GM19452 (cell line): Measurements from ENCODE around the gene SPCS1.
A peak's percentile ranks its signal among the peaks of the same experiment; 100 is the strongest.
"Not testable (repeated sequence)": the region's sequence is repeated elsewhere in the genome, so short reads cannot be mapped to it uniquely, and the experiment has no call there.

Experiments used
- ATAC-seq: cut with Tn5 transposase; IDR thresholded peaks from one replicate; pipeline ENCODE4 v1.9.1; 2021; ENCODE audit not compliant: unreplicated experiment

The SPCS1 gene

GRCh38 chr3:52705688-52706686 lies at the start of gene SPCS1, which contains the start of gene GLT8D1:
TSS of gene SPCS1 (plus strand) at chr3:52706106. CDS start at chr3:52706247, 141 bp downstream.
TSS of gene GLT8D1 (minus strand) at chr3:52705791. CDS start at chr3:52700460, 5,331 bp downstream.
- peak; percentile 84 for ATAC-seq

GRCh38 chr3:52660046-52660445 lies 45.9 kb upstream of the SPCS1 start:
- no peak for ATAC-seq

GRCh38 chr3:52663098-52663497 lies 42.8 kb upstream of the SPCS1 start:
- ATAC-seq, result no peak

- peak; percentile 81 for ATAC-seq
Measured at GRCh38 chr3:52670621-52671521, 35.0 kb upstream of the SPCS1 start.

- ATAC-seq, result no peak
Measured at GRCh38 chr3:52671676-52672075, 34.2 kb upstream of the SPCS1 start.

- ATAC-seq, result not testable (repeated sequence)
Measured at GRCh38 chr3:52676201-52676600, 29.7 kb upstream of the SPCS1 start.

GRCh38 chr3:52678265-52679198 lies 27.4 kb upstream of the SPCS1 start:
- ATAC-seq, result no peak

GRCh38 chr3:52679199-52679538 lies 26.7 kb upstream of the SPCS1 start:
- ATAC-seq, result no peak

GRCh38 chr3:52679811-52680210 lies 26.1 kb upstream of the SPCS1 start:
- ATAC-seq, result no peak

- ATAC-seq, result no peak
Measured at GRCh38 chr3:52681596-52681995, 24.3 kb upstream of the SPCS1 start.

- ATAC-seq, result no peak
Measured at GRCh38 chr3:52682016-52682415, 23.9 kb upstream of the SPCS1 start.

- ATAC-seq, result no peak
Measured at GRCh38 chr3:52683611-52684010, 22.3 kb upstream of the SPCS1 start.

GRCh38 chr3:52684184-52684583 lies 21.7 kb upstream of the SPCS1 start:
- ATAC-seq, result no peak

GRCh38 chr3:52685285-52685708 lies 20.6 kb upstream of the SPCS1 start:
- ATAC-seq, result peak; percentile 76

- peak; percentile 70 for ATAC-seq
Measured at GRCh38 chr3:52685709-52686691, 19.9 kb upstream of the SPCS1 start, which contains the start of the genes GNL3 and PBRM1. TSS of gene GNL3 (plus strand) at chr3:52686032. CDS start at chr3:52686093, 61 bp downstream. TSS of gene PBRM1 (minus strand) at chr3:52685913.

- ATAC-seq, result no peak
Measured at GRCh38 chr3:52688266-52688665, 17.6 kb upstream of the SPCS1 start.

- ATAC-seq, result no peak
Measured at GRCh38 chr3:52689151-52689550, 16.8 kb upstream of the SPCS1 start.

- ATAC-seq, result no peak
Measured at GRCh38 chr3:52690560-52690959, 15.3 kb upstream of the SPCS1 start.

- ATAC-seq, result no peak
Measured at GRCh38 chr3:52693071-52693470, 12.8 kb upstream of the SPCS1 start.
